ENCODE results near the gene PRR5L.

- TF ChIP-seq CTCF (IDR thresholded peaks at IDR 0.05; ENCODE audit: low read depth, low read length) (no peak), EZH2phosphoT487 (IDR thresholded peaks at IDR 0.05; ENCODE audit: low read depth) (no peak)
These were observed 62.3 kb downstream of the PRR5L start for GRCh38 chr11:36358436-36358835.
